Immature natural killer cell (primary cell): ENCODE data around the gene CFAP97D2. TPM values are rescaled to one million over a fixed set of nuclear protein-coding genes. Genes with fewer than 3 reads are reported as not detected.
A peak's percentile ranks its signal among the peaks of the same experiment; 100 is the strongest.
"Not testable (repeated sequence)": the region's sequence is repeated elsewhere in the genome, so short reads cannot be mapped to it uniquely, and the experiment has no call there.

ENCODE experiments used
- DNase-seq, 3 donors: peaks; one replicate each; pipeline ENCODE4 v3.0.0; 2022; ENCODE audit warnings: mixed read lengths in 1 of 3
- H3K27ac Mint-ChIP-seq, 6 donors: one replicate each; pipeline ENCODE4 v1.8.0; 2020; ENCODE audit warnings: mixed read lengths in 6 of 6, mild to moderate bottlenecking in 5 of 6, inconsistent platforms in 4 of 6, moderate library complexity in 3 of 6
- H3K27me3 Mint-ChIP-seq, 3 donors: one replicate each; pipeline ENCODE4 v1.8.0; 2020 to 2021; ENCODE audit warnings: low read depth in 3 of 3, mild to moderate bottlenecking in 3 of 3, mixed read lengths in 3 of 3, moderate library complexity in 3 of 3, inconsistent platforms in 1 of 3
- H3K36me3 Mint-ChIP-seq, 3 donors: one replicate each; pipeline ENCODE4 v1.8.0; 2020; ENCODE audit warnings: mixed read lengths in 3 of 3, inconsistent platforms in 2 of 3, mild to moderate bottlenecking in 2 of 3
- H3K4me1 Mint-ChIP-seq, 2 donors: one replicate each; pipeline ENCODE4 v1.8.0; 2020; ENCODE audit warnings: inconsistent platforms in 2 of 2, mild to moderate bottlenecking in 2 of 2, mixed read lengths in 2 of 2, moderate library complexity in 1 of 2
- H3K4me3 Mint-ChIP-seq, 5 donors: one replicate each; pipeline ENCODE4 v1.8.0; 2020; ENCODE audit warnings: mild to moderate bottlenecking in 5 of 5, mixed read lengths in 5 of 5, inconsistent platforms in 3 of 5, moderate library complexity in 3 of 5
- H3K9me3 Mint-ChIP-seq, 6 donors: one replicate each; pipeline ENCODE4 v1.8.0; 2020; ENCODE audit warnings: mild to moderate bottlenecking in 6 of 6, mixed read lengths in 6 of 6, inconsistent platforms in 4 of 6, moderate library complexity in 3 of 6
- polyA plus RNA-seq, 3 donors: library from polyadenylated mRNA; unstranded; fragments of 300-500 nt; fragmentation: Illumina TruSeq; gene quantifications; one replicate each; pipeline ENCODE4 v1.2.3, GENCODE V29; 2021

The CFAP97D2 gene
- polyA plus RNA-seq, 3 donors from 2014 or later, result 0.40 to 1.0 (median 0.44) TPM

GRCh38 chr13:114249077-114249476 lies 70.0 kb downstream of the CFAP97D2 start:
- Mint-ChIP-seq H3K27ac (no peak overlapping the region), H3K9me3 (no peaks in the 10 kb centered on the region), H3K4me3 (no peak overlapping the region), H3K27me3 (no peaks in the 10 kb centered on the region), H3K36me3 (peaks cover 27 to 59% (median 41%) of the 10 kb centered on the region in 3 donors), H3K4me1 (peaks cover 19 to 60% of the 10 kb centered on the region in 2 donors)
- DNase-seq, result no peak

DNA sequence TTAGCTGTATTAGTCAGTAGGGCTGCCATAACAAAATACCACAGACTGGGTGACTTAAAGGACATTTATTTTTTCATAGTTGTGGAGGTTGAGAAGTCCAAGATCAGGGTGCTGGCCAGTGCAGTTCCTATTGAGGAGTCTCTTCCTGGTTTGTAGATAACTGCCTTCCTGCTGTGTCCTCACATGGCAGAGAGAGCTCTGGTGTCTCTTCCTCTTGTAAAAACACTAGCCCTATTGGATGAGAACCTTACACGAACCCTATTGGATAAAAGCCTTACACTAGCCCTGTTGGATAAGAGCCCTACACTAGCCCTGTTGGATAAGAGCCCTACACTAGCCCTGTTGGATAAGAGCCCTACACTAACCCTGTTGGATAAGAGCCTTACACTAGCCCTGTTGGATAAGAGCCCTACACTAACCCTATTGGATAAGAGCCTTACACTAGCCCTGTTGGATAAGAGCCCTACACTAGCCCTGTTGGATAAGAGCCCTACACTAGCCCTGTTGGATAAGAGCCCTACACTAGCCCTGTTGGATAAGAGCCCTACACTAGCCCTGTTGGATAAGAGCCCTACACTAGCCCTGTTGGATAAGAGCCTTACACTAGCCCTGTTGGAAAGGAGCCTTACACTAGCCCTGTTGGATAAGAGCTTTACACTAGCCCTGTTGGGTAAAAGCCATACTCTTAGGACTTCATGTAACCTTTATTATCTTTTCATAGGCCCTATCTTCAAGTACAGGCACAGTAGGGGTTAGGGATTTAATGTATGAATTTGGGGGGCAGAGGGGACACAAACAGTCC lies 72.8 kb downstream of the CFAP97D2 start:
- H3K9me3 Mint-ChIP-seq, H3K27me3 Mint-ChIP-seq, DNase-seq, H3K4me3 Mint-ChIP-seq: not testable (repeated sequence)
- peaks cover 10 to 62% of the 10 kb centered on the region in 2 donors for H3K4me1 Mint-ChIP-seq
- peaks cover 38 to 54% (median 46%) of the 10 kb centered on the region in 3 donors for H3K36me3 Mint-ChIP-seq
- peak overlapping the region in 1 of 6 donors; percentile 77 for H3K27ac Mint-ChIP-seq

DNA sequence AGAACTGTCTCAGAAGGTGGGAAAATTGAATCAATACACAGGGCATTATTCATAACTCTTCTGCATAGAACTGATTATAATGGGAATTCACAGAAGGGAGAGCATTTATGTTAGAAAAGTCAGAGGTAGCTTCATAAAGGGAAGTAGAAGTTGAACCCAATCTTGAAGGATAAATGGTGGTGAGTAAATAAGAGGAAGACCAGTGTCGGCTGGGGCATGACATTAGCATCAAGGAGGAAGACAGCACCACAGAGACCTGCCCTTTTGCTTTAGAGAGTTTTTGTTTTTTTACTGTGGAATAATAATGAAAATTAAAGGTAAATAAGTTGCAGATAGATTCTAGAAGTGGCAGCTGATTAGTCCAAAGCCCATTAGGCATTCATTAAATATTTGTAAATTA lies 77.5 kb downstream of the CFAP97D2 start:
- DNase-seq, result no peak
- Mint-ChIP-seq H3K4me3 (no peak overlapping the region), H3K9me3 (no peaks in the 10 kb centered on the region), H3K4me1 (peaks cover 27 to 74% of the 10 kb centered on the region in 2 donors), H3K36me3 (peaks cover 57 to 69% (median 60%) of the 10 kb centered on the region in 3 donors), H3K27ac (peak overlapping the region in 2 of 6 donors; percentile 4 to 7), H3K27me3 (no peaks in the 10 kb centered on the region)

DNA sequence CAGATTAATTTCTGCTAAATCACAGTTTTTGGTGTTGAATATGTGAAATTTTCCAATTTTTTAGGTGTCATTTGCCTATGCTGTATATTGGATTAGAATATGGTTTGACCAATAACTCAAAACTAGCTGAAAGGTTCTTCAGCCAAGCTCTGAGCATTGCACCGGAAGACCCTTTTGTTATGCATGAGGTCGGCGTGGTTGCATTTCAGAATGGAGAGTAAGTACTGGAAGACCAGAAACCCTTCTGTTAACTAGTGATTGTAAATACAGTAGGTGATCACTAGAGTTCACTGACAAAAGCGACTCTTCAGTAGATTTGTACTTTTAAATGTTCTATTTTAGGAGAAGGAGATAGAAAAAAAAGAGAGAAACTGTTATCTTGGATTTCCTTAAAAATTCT lies 78.0 kb downstream of the CFAP97D2 start:
- Mint-ChIP-seq H3K27me3 (no peaks in the 10 kb centered on the region), H3K4me3 (no peak overlapping the region), H3K9me3 (no peaks in the 10 kb centered on the region), H3K4me1 (peaks cover 32 to 76% of the 10 kb centered on the region in 2 donors), H3K36me3 (peaks cover 56 to 70% (median 60%) of the 10 kb centered on the region in 3 donors), H3K27ac (no peak overlapping the region)
- no peak for DNase-seq

GRCh38 chr13:114258589-114258988 lies 79.5 kb downstream of the CFAP97D2 start:
- no peak overlapping the region for H3K4me3 Mint-ChIP-seq
- peaks cover 3 to 6% (median 4%) of the 10 kb centered on the region in 3 donors for H3K27me3 Mint-ChIP-seq
- peaks cover 54 to 76% (median 60%) of the 10 kb centered on the region in 3 donors for H3K36me3 Mint-ChIP-seq
- H3K9me3 Mint-ChIP-seq, result no peaks in the 10 kb centered on the region
- no peak for DNase-seq
- no peak overlapping the region for H3K27ac Mint-ChIP-seq
- peaks cover 47 to 85% of the 10 kb centered on the region in 2 donors for H3K4me1 Mint-ChIP-seq

GRCh38 chr13:114259374-114259773 lies 80.3 kb downstream of the CFAP97D2 start:
- Mint-ChIP-seq H3K27ac (no peak overlapping the region), H3K27me3 (peaks cover 5 to 8% (median 7%) of the 10 kb centered on the region in 3 donors), H3K36me3 (peaks cover 49 to 73% (median 52%) of the 10 kb centered on the region in 3 donors), H3K4me1 (peaks cover 55 to 85% of the 10 kb centered on the region in 2 donors), H3K9me3 (no peaks in the 10 kb centered on the region), H3K4me3 (no peak overlapping the region)
- DNase-seq, result no peak

DNA sequence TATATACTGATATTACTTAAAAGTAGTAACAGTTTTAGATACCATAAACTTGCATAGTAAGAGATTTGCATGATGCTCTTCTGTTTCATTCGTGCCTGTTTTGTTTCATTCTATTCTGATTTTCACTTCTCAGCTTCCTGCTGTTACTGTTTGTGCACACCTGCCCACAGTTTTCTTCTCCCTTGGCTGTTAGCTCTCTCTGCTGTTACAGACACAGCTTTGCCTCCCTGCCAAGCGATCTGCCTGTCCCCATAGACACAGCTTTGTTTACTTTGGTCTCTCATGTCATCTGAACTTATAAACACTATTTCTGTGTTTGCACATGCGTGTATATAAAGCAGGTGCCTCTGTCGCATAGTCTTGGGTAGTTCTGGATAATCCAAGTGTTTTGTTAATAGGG lies 80.9 kb downstream of the CFAP97D2 start:
- no peak for DNase-seq
- Mint-ChIP-seq H3K27me3 (peaks cover 5 to 8% (median 7%) of the 10 kb centered on the region in 3 donors), H3K9me3 (no peaks in the 10 kb centered on the region), H3K27ac (peak overlapping the region in 1 of 6 donors; percentile 48), H3K4me3 (peak overlapping the region in 1 of 5 donors; percentile 41), H3K36me3 (peaks cover 43 to 70% (median 50%) of the 10 kb centered on the region in 3 donors), H3K4me1 (peaks cover 61 to 85% of the 10 kb centered on the region in 2 donors)

GRCh38 chr13:114260814-114261213 lies 81.8 kb downstream of the CFAP97D2 start:
- Mint-ChIP-seq H3K4me3 (peak overlapping the region in 4 of 5 donors; percentile 68 to 77 (median 71)), H3K4me1 (peaks cover 70 to 88% of the 10 kb centered on the region in 2 donors), H3K9me3 (no peaks in the 10 kb centered on the region), H3K27ac (peak overlapping the region in 4 of 6 donors; percentile 37 to 85 (median 64)), H3K36me3 (peaks cover 40 to 70% (median 50%) of the 10 kb centered on the region in 3 donors), H3K27me3 (peaks cover 5 to 8% (median 7%) of the 10 kb centered on the region in 3 donors)
- no peak for DNase-seq

DNA sequence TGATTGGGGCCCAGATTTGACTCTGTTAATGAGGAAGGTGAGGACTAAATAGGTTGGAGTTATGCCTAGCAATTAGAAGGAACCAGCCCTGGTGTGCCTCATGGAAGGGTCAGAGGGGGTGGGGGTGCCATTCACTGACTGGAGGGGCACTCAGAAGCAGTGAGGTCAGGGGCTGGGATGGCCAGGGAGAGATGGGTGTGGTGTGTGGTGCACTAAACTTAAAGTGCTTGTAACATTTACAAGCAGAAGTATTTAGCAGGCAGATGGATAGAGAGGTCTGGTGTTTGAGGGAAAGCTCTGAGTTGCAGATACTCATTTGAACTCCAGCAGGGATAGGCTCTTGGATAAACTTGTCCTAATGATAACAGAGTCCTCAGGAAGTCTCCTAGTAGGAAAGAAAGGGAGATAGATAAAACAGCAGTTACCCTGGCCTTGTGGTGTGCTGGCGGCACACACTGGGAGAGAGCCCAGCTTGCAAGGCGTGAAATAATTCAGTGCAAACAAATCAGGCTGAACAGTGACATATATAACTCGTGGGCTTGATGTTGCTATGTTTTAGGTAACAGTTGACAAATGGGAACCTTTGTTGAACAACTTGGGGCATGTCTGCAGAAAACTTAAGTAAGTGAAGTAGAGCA lies 82.4 kb downstream of the CFAP97D2 start:
- H3K9me3 Mint-ChIP-seq, result no peaks in the 10 kb centered on the region
- H3K4me3 Mint-ChIP-seq, result peak overlapping the region; percentile 68 to 77 (median 69)
- H3K27ac Mint-ChIP-seq, result peak overlapping the region; percentile 26 to 85 (median 71)
- H3K4me1 Mint-ChIP-seq, result peaks cover 73 to 88% of the 10 kb centered on the region in 2 donors
- peaks cover 5 to 8% (median 7%) of the 10 kb centered on the region in 3 donors for H3K27me3 Mint-ChIP-seq
- DNase-seq, result no peak
- H3K36me3 Mint-ChIP-seq, result peaks cover 40 to 70% (median 44%) of the 10 kb centered on the region in 3 donors

DNA sequence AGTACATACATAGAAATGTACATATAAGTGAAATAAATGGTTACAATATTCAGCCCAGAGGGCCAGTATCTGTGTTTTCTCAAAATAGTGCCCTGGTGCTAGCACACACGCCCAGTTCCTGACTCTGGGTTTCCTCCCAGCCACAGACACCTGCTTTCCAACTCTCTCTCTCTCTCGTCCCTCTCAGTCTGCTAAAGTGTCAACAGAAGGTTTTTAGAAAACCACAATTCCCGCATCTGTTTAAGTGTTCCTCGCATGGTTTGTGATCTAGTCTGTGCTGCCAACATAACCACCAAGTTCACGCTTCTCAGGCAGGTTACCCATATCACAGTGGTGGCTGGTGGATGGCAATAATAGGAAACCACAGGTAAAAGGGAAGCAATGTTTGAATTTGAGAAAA lies 84.5 kb downstream of the CFAP97D2 start:
- peaks cover 89 to 95% of the 10 kb centered on the region in 2 donors for H3K4me1 Mint-ChIP-seq
- peak overlapping the region; percentile 77 to 94 (median 86) for H3K27ac Mint-ChIP-seq
- DNase-seq, result peak; percentile 87 to 89 (median 88)
- peaks cover 32 to 71% (median 38%) of the 10 kb centered on the region in 3 donors for H3K36me3 Mint-ChIP-seq
- H3K9me3 Mint-ChIP-seq, result peaks cover 0 to 7% (median 0%) of the 10 kb centered on the region in 6 donors
- H3K4me3 Mint-ChIP-seq, result peak overlapping the region; percentile 68 to 82 (median 73)
- H3K27me3 Mint-ChIP-seq, result peaks cover 5 to 9% (median 8%) of the 10 kb centered on the region in 3 donors

DNA sequence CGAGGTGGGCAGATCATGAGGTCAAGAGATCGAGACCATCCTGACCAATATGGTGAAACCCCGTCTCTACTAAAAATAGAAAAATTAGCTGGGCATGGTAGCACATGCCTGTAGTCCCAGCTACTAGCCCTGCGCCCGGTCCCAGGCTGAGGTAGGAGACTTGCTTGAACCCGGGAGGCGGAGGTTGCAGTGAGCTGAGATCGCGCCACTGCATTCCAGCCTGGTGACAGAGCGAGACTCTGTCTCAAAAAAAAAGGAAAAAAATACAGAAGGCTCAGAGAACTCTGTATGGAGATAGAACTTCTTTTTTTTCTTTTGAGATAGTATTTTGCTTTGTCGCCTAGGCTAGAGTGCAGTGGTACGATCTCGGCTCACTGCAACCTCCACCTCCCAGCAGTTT lies 85.3 kb downstream of the CFAP97D2 start:
- DNase-seq, H3K9me3 Mint-ChIP-seq: not testable (repeated sequence)
- peak overlapping the region; percentile 15 to 86 (median 68) for H3K4me3 Mint-ChIP-seq
- H3K27ac Mint-ChIP-seq, result peak overlapping the region in 5 of 6 donors; percentile 77 to 94 (median 85)
- peaks cover 35 to 74% (median 35%) of the 10 kb centered on the region in 3 donors for H3K36me3 Mint-ChIP-seq
- H3K27me3 Mint-ChIP-seq, result peaks cover 5 to 16% (median 12%) of the 10 kb centered on the region in 3 donors
- H3K4me1 Mint-ChIP-seq, result peaks cover 96 to 100% of the 10 kb centered on the region in 2 donors

GRCh38 chr13:114264886-114265611 lies 86.0 kb downstream of the CFAP97D2 start:
- peak overlapping the region in 5 of 6 donors; percentile 62 to 94 (median 77) for H3K27ac Mint-ChIP-seq
- peaks cover 28 to 70% (median 30%) of the 10 kb centered on the region in 3 donors for H3K36me3 Mint-ChIP-seq

GRCh38 chr13:114266241-114266640 lies 87.2 kb downstream of the CFAP97D2 start:
- Mint-ChIP-seq H3K9me3 (peaks cover 0 to 7% (median 0%) of the 10 kb centered on the region in 6 donors), H3K36me3 (peaks cover 18 to 67% (median 26%) of the 10 kb centered on the region in 3 donors), H3K4me3 (peak overlapping the region; percentile 48 to 86 (median 70)), H3K4me1 (peaks cover 89 to 95% of the 10 kb centered on the region in 2 donors), H3K27me3 (peaks cover 5 to 17% (median 12%) of the 10 kb centered on the region in 3 donors), H3K27ac (peak overlapping the region in 5 of 6 donors; percentile 29 to 84 (median 77))
- DNase-seq, result no peak

More at GRCh38 chr13:114264886-114265611, 86.0 kb downstream of the CFAP97D2 start:
- Mint-ChIP-seq H3K27me3 (peaks cover 5 to 17% (median 12%) of the 10 kb centered on the region in 3 donors), H3K4me3 (peak overlapping the region; percentile 41 to 86 (median 68)), H3K9me3 (peaks cover 0 to 7% (median 0%) of the 10 kb centered on the region in 6 donors), H3K4me1 (peaks cover 95 to 99% of the 10 kb centered on the region in 2 donors)
- DNase-seq, result no peak
